HFF-Myc (cell line): ENCODE data around the gene LAYN.

Experiments
- DNase-seq: peaks from one replicate; pipeline ENCODE4 v3.0.0-alpha.2; 2011; ENCODE audit warnings: low read depth; ENCODE audit errors: extremely low read depth
- H3K4me3 ChIP-seq: replicated peaks from 2 replicates; pipeline ENCODE4 v1.5.1; 2011; ENCODE audit warnings: low read depth, mild to moderate bottlenecking, control low read depth, low read length
- TF ChIP-seq, protein P1 (sequence below): IDR thresholded peaks from 2 replicates; pipeline ENCODE4 v1.5.1; 2012; ENCODE audit warnings: mild to moderate bottlenecking, low read depth, low read length, control low read depth; ENCODE audit errors: missing control alignments

The LAYN gene

GRCh38 chr11:111548525-111548924, 8.0 kb downstream of the LAYN start:
- no peak overlapping the region for H3K4me3 ChIP-seq
- no peak for DNase-seq
- TF ChIP-seq, protein P1, sequence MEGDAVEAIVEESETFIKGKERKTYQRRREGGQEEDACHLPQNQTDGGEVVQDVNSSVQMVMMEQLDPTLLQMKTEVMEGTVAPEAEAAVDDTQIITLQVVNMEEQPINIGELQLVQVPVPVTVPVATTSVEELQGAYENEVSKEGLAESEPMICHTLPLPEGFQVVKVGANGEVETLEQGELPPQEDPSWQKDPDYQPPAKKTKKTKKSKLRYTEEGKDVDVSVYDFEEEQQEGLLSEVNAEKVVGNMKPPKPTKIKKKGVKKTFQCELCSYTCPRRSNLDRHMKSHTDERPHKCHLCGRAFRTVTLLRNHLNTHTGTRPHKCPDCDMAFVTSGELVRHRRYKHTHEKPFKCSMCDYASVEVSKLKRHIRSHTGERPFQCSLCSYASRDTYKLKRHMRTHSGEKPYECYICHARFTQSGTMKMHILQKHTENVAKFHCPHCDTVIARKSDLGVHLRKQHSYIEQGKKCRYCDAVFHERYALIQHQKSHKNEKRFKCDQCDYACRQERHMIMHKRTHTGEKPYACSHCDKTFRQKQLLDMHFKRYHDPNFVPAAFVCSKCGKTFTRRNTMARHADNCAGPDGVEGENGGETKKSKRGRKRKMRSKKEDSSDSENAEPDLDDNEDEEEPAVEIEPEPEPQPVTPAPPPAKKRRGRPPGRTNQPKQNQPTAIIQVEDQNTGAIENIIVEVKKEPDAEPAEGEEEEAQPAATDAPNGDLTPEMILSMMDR: no peak

- H3K4me3 ChIP-seq: no peak overlapping the region
- DNase-seq: no peak
- TF ChIP-seq, protein P1: no peak
These were observed 8.8 kb downstream of the LAYN start for GRCh38 chr11:111549196-111549868.

DNA sequence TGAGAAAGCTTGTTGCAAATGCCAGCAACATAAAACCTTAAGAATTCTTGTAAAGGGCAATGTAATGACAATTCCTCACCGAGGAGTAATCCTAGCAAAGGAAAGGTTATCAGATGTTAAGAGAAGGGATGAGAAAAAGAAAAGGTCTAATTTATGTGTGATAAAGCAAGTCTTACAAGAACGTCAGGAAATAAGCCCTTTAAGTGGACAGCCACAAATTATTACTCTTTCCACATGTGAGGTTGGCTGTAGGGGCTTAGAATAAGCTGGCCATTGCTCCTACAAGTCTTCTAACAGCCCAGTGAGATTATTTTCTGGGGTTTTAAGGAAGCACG, 9.3 kb downstream of the LAYN start:
- TF ChIP-seq, protein P1: no peak
- DNase-seq: no peak
- H3K4me3 ChIP-seq: no peak overlapping the region

GRCh38 chr11:111550258-111550657, 9.7 kb downstream of the LAYN start:
- no peak for DNase-seq
- H3K4me3 ChIP-seq: no peak overlapping the region
- TF ChIP-seq, protein P1: no peak

DNA sequence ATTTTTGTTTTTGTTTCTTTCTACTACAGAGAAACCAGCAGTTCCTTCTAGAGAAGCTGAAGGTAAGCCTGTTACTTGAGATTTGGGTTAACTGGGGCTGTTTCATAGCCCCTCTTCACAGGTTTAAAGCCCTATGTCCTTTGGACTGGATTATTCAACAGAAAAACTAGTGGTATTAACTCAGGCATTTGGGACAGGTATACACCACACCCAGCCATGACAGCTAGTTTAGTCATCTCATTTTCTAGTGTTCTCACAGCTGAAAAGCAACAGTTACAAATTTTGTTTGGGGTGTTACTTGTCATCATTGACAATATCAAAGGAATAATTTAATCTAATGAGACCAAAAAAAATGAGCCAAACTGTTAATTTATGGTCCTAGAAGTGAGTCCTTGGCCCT, 14.0 kb downstream of the LAYN start:
- no peak overlapping the region for H3K4me3 ChIP-seq
- DNase-seq: no peak
- TF ChIP-seq, protein P1: no peak

DNA sequence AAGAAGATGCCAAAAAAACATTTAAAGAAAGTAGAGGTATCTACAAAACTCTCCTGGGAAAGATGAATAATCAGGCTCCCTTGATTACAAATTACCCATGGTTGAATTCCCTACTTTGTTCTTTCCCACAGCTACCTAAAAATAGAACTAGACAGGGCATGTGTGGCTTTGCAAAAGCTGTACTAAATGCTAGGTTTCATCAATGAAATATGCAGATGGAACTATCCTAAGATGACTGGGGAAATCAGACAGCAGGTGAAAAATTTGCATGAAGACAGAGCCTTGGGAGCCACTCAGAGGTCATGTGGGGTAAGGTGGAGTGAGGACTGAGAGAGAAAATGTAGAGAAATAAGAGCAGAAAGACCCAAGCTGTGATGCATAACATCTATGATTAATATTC, 14.7 kb downstream of the LAYN start:
- no peak overlapping the region for H3K4me3 ChIP-seq

More for the DNA sequence above, 14.7 kb downstream of the LAYN start:
- no peak for DNase-seq
- TF ChIP-seq, protein P1: no peak
